ENCODE results near the gene TENT4B.

- TF ChIP-seq CTCF (IDR thresholded peaks at IDR 0.05) = no peak
- no peak for TF ChIP-seq USF2 (IDR thresholded peaks at IDR 0.05; ENCODE audit: borderline replicate concordance, low read depth, low read length)
- no peak for TF ChIP-seq GABPA (IDR thresholded peaks at IDR 0.05; ENCODE audit: low read depth)
- no peak for TF ChIP-seq EP300 (IDR thresholded peaks at IDR 0.05; ENCODE audit: borderline replicate concordance in 1 of 2, low read depth in 1 of 2, low read length in 1 of 2)
- TF ChIP-seq MEF2A (IDR thresholded peaks at IDR 0.05; ENCODE audit: borderline replicate concordance, low read depth) = no peak
- TF ChIP-seq POLR2AphosphoS5 (IDR thresholded peaks at IDR 0.05; ENCODE audit: low read depth, low read length) = no peak
- TF ChIP-seq EZH2phosphoT487 (IDR thresholded peaks at IDR 0.05; ENCODE audit: borderline replicate concordance, low read depth) = no peak
- TF ChIP-seq RCOR1 (IDR thresholded peaks at IDR 0.05; ENCODE audit: low read length) = no peak
- no peak for TF ChIP-seq JUND (IDR thresholded peaks at IDR 0.05)
- TF ChIP-seq TAF1 (IDR thresholded peaks at IDR 0.05; ENCODE audit: borderline replicate concordance, low read depth, low read length) = no peak
- TF ChIP-seq ELF1 (IDR thresholded peaks at IDR 0.05) = no peak
- TF ChIP-seq MXI1 (IDR thresholded peaks at IDR 0.05; ENCODE audit: low read depth, low read length) = no peak
Measured at GRCh38 chr16:50247906-50248608, 95.0 kb downstream of the TENT4B start.

All from SK-N-SH (cell line).